GM21723 (cell line): ENCODE measurements around the gene WASHC2A.
"Not testable (repeated sequence)": the region's sequence is repeated elsewhere in the genome, so short reads cannot be mapped to it uniquely, and the experiment has no call there.

Experiments
- ATAC-seq: cut with Tn5 transposase; IDR thresholded peaks from one replicate; pipeline ENCODE4 v1.9.1; 2021; ENCODE audit warnings: mild to moderate bottlenecking, moderate library complexity; ENCODE audit not compliant: unreplicated experiment

The WASHC2A gene

DNA sequence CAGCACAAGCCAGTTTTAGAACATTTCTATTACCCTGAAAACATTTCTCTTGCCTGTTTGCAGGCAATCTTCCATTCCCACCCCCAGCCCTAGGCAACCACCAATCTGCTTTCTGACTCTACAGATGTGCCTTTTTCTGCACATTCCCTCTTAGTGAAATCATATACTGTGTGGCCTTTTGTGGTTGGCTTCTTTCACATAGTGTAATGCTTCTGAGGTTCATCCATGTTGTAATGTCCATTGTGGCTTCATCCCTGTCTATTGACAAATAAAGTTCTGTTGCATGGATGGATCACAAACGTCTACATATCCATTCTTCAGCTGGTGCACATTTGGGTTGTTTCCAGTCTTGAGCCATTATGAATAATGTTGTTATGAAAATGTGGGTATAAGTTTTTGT lies 77.8 kb downstream of the WASHC2A start:
- ATAC-seq: not testable (repeated sequence)

DNA sequence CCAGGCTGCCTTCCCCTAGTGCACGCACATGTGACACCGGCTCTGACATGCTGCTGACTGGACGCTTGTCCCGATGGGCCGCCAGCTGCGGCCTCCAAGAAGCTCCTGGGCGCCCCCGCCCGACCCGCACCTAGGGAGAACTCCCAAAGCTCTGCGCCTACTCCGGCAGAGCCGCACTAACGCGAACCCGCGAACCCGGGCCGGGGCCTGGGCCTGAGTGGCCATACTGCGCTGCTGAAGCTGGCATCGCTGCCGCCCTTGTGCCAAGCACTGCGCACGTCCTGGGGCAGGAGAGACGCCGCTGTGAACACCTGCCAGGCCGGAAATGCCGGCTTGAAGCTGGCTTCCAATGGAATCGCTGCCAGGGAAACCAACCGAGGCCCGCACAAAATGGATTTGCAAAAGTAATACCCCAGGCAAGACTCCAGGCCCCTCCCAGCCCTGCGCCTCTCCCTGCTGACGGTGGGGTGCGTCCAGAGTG lies 85.1 kb downstream of the WASHC2A start:
- ATAC-seq: no peak

DNA sequence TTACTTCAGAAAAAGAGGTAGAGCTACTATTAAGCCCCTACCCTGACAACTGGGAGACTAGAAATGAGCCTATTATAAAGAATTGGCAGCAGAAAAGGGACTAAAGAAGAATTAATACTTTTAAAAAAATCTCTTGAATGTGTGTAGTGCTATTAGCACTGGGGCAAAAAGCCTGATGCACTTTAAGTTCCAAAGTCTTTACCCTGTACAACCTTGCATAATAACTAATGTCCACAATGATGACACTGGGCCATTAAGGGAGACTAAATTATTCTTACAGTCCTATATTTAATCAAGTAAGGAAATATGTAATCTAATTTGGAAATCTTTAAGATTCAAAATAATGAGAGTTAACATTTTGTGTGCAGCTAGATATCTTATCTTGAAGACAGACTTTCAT lies 90.1 kb downstream of the WASHC2A start:
- ATAC-seq: not testable (repeated sequence)

DNA sequence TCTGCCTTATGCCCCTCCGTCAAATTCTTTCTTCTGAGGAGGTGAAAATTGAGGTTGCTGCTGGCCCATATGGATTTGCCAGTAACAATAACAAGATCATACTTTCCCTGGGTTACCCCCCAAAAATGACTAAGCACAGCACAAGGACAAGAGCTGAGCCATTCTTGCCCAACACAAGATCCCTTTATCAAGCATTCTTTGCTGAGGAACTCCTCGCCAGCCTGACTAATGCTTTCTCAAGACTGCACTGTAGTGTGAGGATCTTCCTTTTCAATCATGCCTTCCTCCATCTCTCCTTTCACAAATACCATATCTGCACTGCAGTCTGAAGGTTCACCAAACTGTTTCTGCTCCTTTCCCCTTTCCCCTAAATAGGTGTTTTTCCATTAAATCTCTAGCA lies 92.1 kb downstream of the WASHC2A start:
- not testable (repeated sequence) for ATAC-seq

DNA sequence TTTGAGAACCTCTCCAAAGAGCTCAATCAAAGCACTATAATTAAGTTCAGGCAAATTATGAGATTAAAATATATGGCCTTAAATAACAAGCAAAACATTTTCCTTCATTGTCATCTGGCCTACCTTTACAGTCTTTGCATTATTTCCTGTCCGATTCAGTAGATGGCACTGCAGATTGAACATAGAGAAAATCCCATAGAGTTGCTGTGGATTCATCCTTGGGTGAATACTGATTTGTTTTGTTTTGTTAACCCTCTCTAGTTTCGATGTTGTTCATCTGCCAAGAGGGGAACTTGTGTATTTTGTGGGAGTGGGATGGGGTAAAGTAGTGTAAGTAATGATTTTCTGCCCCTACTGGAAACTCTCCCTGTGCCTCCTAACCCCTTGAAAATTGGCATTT lies 97.3 kb downstream of the WASHC2A start:
- not testable (repeated sequence) for ATAC-seq

DNA sequence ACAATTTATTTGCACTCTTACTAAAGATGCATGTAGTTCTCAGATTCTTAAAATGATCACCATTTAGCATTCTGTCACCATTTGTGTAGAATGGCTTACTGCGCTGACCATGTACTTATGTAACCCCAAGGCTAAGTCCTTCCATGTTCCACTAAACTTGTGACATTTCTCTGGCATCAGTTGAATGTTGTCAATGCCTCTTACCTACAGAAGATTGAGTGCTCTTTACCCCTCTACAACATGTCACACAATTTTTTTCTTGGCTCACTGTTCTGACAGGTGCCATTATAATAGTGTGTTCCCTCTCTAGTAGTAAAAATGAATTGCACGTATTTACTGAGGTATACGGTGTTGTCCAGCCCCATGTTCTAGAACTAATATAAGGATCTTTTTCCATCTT lies 100.1 kb downstream of the WASHC2A start:
- not testable (repeated sequence) for ATAC-seq

DNA sequence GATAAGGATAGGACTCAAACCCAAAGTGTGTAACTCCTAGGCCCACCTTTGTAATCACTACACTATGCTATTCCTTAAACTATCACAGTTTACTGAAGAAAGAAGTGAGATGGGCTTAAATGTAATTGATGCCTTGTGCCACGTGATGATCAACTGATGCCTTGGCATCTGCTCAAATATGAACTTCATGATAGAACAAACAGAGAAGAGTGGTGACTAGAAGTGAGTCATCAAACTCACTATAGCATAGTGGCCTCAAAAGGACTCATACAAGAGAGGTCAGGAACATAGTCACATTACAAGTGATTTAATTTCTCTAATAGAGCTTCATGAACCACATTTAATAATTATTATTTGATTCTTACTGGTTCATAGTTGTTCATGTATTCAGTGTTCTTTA lies 101.8 kb downstream of the WASHC2A start:
- ATAC-seq: not testable (repeated sequence)

DNA sequence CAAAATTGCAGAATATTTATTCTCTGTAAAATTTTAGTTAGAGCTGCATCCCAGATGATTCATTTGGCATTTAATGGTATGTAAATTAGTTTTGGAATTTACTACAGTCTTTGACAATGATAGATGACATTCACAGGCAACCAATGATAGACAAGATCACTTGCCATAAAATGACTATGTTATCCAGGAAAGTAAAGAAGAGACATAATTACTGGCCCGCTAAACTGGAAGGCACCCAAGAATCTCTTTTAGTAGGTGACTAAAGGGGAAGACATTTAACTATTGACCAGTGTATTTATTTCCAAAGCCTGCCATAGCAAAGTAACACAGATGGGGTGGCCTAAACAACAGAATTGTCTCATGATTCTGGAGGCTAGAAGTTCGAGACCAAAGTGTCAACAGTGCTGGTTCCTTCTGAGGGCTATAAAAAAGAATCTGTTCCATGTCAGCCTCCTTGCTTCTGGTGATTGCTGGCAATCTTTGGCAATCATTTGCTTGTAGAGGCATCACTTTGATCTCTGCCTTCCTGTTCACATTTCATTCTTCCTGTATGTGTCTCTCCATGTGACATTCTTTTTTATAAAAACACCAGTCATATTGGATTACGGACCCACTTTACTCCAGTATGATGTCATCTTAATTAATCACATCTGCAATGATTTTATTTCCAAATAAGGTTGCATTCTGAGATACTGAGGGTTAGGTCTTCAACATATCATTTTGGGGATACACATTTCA lies 107.2 kb downstream of the WASHC2A start:
- ATAC-seq: not testable (repeated sequence)
